GM12874 (cell line): Measurements from ENCODE around the gene CEP162.

Source experiments
- CTCF ChIP-seq: IDR thresholded peaks from 2 replicates; pipeline ENCODE4 v1.5.1; 2011; ENCODE audit warnings: low read depth, mild to moderate bottlenecking, control low read depth, low read length, moderate library complexity; ENCODE audit not compliant: insufficient read depth

CEP162 gene

GRCh38 chr6:84081222-84081621 lies 146.2 kb downstream of the CEP162 start:
- no peak for TF ChIP-seq CTCF

GRCh38 chr6:84078335-84078734 lies 149.1 kb downstream of the CEP162 start:
- no peak for TF ChIP-seq CTCF

GRCh38 chr6:84077645-84078044 lies 149.8 kb downstream of the CEP162 start:
- TF ChIP-seq CTCF, result no peak

- TF ChIP-seq CTCF, result no peak
Observed at GRCh38 chr6:84074988-84075781, 152.3 kb downstream of the CEP162 start.
